Bone marrow (tissue), 2 donors: ENCODE data around the gene PODXL.
A peak's percentile ranks its signal among the peaks of the same experiment; 100 is the strongest.

Experiments
- DNase-seq, 2 donors: peaks; one replicate each; lab custom pipeline; 2025; lab: John Stamatoyannopoulos, UW

PODXL gene

GRCh38 chr7:131556053-131556908 lies at the start of gene PODXL:
PODXL (minus strand) TSS chr7:131556628; CDS start chr7:131556359, 269 bp downstream.
- DNase-seq = peak; percentile 20 to 30

- no peak for DNase-seq
These were observed 49.0 kb upstream of the PODXL start for GRCh38 chr7:131605280-131605878.

DNA sequence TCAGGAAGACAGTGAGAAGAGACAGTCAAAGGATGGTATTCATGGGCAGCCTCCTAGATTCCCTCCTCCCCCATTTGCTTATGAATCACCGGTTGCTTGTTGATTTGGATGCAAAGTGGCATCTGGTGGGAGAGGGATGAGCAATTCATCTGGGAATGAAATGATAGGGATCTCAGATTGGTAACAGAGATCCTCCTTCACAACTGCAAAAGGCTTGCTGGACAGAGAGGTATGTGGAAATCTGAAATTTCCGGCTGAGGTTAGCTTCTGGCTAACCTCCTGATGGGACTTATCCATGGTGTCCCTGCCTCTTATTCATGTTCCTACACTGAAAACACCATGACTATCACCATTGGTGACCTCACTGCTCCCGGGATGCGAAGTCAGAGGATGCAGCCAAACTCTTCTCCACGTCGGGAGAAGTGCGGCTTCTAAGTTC lies 48.4 kb upstream of the PODXL start:
- no peak for DNase-seq

DNA sequence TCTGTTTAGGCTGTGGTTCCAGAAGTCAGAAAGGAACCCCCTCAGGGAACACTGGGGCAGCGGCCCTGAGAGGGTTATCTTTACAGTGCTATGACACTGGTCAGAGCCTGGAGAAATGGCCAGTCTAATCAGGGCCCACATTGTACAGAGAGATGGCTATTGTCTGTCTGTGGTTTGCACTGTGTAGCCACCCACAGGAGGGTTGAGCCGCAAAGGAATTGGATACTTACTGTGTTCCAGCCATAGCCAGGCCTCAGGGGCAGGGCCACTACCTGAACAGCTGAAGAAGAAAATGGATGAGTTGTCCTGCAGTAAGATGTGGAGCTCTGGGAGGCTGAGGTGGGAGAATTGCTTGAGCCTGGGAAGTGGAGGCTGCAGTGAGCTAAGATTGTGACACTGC lies 47.5 kb upstream of the PODXL start:
- no peak for DNase-seq

- no peak for DNase-seq
These were observed 46.6 kb upstream of the PODXL start for GRCh38 chr7:131602994-131603372.

DNA sequence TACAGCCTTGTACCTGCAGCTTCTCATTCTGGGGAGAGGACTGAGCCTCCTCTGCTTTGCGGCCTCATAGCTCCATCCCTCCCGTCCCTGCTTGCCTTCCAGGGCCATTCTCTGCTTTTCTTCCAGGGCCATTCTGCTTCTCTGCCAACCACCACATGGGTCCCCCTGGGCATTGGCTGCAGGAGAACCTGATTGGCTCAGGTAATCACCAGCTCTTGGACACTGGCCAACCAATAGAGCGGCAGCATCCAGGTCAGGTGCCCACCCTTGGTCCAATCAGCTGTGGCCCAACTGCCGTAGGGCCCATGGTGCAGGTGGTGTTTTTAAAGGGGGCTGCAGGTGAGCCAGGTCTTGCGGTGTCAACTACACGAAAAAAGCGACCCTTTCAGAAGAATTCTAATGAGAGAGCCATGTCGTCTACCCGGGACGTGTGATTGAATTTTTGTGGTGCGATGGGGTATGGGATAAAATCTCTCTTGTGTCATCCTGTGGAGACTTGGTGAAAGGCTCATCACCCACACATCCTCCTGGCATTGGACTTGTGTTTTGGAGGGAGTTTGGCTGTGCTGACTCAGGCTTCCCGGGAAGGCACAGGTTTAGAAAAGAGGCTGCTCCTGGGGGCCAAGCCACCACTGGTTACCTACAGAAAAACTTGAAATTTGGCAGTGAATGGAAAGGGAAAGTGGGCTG lies 46.0 kb upstream of the PODXL start:
- DNase-seq = no peak

- no peak for DNase-seq
These were observed 43.9 kb upstream of the PODXL start for GRCh38 chr7:131600085-131600881.

DNA sequence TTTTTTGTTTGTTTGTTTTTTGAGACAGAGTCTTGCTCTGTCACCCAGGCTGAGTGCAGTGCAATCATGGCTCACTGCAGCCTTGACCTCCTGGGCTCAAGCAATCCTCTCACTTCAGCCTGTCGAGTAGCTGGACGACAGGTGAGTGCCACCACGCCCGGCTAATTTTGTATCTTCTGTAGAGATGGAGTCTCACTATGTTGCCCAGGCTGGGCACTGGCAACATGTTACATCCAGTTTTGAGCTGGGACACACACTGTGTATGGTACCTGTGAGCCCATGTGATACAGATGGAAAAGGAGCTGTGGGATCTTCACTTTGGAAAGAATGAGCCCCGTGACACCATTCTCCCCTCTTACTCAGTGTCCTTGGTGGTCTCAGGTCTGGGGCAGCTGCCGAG lies 40.4 kb upstream of the PODXL start:
- no peak for DNase-seq

DNA sequence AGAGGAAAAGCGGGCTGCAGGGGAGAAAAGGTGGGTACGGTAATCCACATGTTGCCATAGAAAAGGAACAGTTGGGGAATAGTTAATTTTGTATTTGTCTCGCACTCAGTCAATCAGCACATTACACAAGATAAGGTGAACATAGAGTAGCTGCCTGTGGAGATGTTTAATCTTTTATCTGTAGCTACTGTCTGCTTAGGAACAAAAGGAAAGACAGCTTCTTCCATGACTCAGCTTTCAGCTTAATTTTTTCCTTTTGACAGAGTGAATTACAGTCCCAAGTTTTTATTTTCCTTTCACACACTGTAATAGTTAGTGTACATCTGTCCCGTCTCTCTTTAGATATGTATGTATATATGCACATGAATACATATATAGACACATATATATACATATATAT lies 39.3 kb upstream of the PODXL start:
- no peak for DNase-seq

- DNase-seq = no peak
These were observed 35.4 kb upstream of the PODXL start for GRCh38 chr7:131591687-131592319.

- DNase-seq = no peak
These were observed 31.0 kb upstream of the PODXL start for GRCh38 chr7:131587315-131587923.

GRCh38 chr7:131586759-131587158 lies 30.3 kb upstream of the PODXL start:
- no peak for DNase-seq

GRCh38 chr7:131586259-131586658 lies 29.8 kb upstream of the PODXL start:
- no peak for DNase-seq

DNA sequence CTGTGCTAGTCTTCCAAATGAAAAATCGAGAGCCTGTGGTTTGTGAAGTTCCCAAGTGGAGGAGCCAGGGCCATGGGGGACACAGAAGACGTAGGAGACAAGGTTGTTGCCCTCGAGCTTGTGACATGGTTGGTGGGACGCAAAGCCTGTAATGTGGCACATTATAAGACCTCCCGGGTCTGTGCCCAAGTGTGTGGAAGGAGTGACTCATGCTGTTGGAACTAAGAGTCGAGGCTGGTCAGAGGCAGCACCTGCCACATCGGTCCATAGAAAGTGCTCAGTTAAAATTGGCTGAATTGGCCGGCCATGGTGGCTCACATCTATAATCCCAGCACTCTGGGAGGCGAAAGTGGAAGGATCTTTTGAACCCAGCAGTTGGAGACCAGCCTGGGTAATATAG lies 27.0 kb upstream of the PODXL start:
- DNase-seq = no peak

DNA sequence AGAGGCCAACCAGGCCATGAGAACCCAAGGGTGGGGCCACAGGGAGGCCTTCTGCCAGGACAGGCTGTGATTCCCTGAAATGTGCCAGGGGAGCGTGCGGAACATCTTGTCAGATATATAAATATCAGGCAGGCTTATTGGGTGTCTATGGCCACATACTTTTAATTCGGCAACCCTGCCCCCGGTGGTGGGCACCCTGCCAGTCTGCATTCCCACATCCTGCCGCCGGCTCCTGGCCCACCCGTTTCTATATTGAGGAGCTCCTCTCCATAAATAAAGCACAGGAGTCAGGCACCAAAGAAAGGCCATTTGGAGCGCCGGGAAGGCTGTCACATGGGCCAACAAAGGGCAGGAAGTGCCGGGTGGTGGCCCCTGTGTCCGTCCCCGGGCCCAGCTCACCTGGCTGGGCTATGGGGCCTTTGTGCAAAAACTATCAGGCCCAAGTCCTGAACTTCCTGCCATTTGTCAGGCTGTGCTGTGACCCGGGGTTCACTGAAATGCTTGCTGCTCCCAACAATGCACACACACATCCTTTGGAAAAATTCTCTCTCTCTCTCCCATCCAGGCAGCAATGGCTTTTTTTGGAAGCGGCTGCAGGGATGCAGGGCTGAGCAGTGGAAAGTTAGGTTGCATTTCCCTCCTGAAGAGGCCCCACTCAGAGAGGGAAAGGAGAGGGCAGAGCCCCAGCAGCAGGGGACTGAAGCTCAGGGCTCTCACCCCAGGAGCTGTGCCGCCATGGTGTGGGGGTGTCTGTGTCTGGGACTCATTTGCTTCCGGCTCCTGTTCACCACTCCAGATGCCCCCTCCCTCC lies 25.0 kb upstream of the PODXL start:
- DNase-seq = no peak

- DNase-seq = no peak
These were observed 22.2 kb upstream of the PODXL start for GRCh38 chr7:131578602-131579001.

DNA sequence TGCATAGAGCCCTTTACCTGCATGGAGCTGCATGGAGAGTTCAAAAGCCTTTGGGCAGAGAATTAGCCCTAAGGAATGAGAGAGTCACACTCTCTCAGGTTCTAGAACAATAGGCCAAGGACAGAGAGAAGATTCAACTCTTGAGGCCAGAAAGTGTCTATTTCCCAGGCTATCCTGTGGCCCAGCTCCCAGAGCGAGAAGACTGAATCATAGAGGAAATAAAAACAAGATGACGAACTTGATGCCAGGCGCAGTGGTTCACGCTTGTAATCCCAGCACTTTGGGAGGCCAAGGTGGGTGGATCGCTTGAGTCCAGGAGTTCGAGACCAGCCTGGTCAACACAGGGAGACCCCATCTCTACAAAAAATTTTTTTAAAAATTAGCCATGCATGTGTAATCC lies 18.3 kb upstream of the PODXL start:
- DNase-seq = no peak

DNA sequence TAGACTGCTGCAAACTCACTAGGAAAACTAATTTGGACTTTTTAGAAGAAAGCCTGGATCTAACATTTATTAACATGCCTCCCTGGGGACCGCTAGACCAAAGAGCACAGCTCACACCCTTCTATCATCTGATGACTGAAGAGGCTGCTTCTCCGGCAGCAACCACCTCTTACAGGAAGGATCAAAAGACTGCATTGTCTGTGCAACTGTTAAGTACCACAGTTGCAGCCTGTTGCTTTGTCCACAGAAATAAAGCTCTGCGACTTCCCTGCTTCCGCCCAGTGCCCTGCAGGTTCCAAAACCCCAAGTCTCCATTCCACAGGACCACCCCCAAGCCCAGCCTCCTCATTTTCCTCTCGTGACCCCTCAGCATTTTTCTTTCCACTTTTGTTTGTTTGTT lies 14.0 kb upstream of the PODXL start:
- DNase-seq = no peak

DNA sequence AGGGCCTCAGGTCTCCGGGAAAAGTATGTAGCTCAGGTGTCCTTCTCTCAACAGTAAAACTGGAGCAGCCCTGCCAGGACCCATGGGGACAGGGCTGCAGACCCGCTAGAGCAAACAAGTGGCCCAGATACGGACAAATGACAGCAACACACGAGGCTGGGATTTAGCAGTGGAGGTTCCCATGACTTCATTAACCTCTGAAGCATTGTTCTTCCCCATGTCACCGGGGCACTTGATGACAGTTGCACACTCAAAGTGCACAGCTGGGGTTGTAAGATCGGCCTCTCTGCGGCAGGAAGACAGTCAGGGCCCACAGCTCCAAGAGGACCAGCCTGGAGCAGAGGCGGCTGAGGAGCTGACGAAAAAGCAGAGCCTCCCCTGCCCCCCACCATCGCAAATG lies 12.5 kb upstream of the PODXL start:
- no peak for DNase-seq

DNA sequence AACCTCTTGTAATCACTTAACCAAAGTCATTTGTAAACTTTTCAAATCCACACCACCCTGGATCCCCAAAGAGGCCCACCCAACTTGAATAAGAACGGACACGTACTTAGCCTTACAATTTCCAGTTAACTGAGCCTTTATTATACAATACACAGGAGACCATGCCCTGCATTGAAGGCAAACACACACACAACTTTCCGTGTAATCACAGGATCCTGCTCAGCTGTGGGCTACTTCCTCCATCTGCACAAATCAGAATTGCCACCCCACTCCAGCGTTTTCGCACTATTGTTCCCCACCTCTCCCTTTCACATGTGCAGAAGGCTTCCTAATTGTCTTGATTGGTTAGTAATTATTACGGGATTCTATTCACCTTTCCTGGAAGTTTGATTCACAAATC lies 12.1 kb upstream of the PODXL start:
- DNase-seq = no peak
